KMS-11 (cell line): Measurements from ENCODE around the gene KCNJ6.

ENCODE experiments used
- H2AFZ ChIP-seq: fragments of 200-600 bp; sonication (generic); 2 replicates; pipeline ENCODE4 v1.6.1; 2016; ENCODE audit warnings: antibody characterized with exemption, mixed run types, low read depth
- H3K27ac ChIP-seq: fragments of 200-600 bp; sonication (generic); 2 replicates; pipeline ENCODE4 v1.6.1; 2016; ENCODE audit warnings: mild to moderate bottlenecking, mixed run types
- H3K27me3 ChIP-seq: fragments of 200-600 bp; sonication (generic); 2 replicates; pipeline ENCODE4 v1.6.1; 2017; ENCODE audit warnings: mild to moderate bottlenecking, low read depth, mixed run types, moderate library complexity; ENCODE audit not compliant: insufficient read depth
- H3K36me3 ChIP-seq: fragments of 200-600 bp; sonication (generic); 2 replicates; pipeline ENCODE4 v1.6.1; 2017; ENCODE audit warnings: mild to moderate bottlenecking, mixed run types; ENCODE audit not compliant: insufficient read depth
- H3K4me1 ChIP-seq: fragments of 200-600 bp; sonication (generic); 2 replicates; pipeline ENCODE4 v1.6.1; 2016; ENCODE audit warnings: mild to moderate bottlenecking, low read depth, mixed run types; ENCODE audit not compliant: poor library complexity, severe bottlenecking
- H3K4me2 ChIP-seq: fragments of 200-600 bp; sonication (generic); 2 replicates; pipeline ENCODE4 v1.7.0; 2016; ENCODE audit warnings: mild to moderate bottlenecking, mixed run types
- H3K4me3 ChIP-seq: fragments of 200-600 bp; sonication (generic); IDR thresholded peaks from 2 replicates; pipeline ENCODE4 v1.6.1; 2017; ENCODE audit warnings: low read depth, low read length, mixed read lengths; ENCODE audit not compliant: insufficient read depth
- H3K79me2 ChIP-seq: fragments of 200-600 bp; sonication (generic); 2 replicates; pipeline ENCODE4 v1.6.1; 2016; ENCODE audit warnings: low read depth, mixed run types; ENCODE audit not compliant: insufficient read depth
- H3K9ac ChIP-seq: fragments of 200-600 bp; sonication (generic); 2 replicates; pipeline ENCODE4 v1.6.1; 2016; ENCODE audit warnings: mild to moderate bottlenecking, mixed run types
- H4K20me1 ChIP-seq: fragments of 200-600 bp; sonication (generic); 2 replicates; pipeline ENCODE4 v1.6.1; 2016; ENCODE audit warnings: mild to moderate bottlenecking, mixed run types; ENCODE audit not compliant: insufficient read depth
- CTCF ChIP-seq: fragments of 200-600 bp; sonication (generic); conservative IDR thresholded peaks from 2 replicates; pipeline ENCODE4 v1.6.1; 2017; ENCODE audit warnings: low read depth, mild to moderate bottlenecking, antibody characterized with exemption, low read length, moderate library complexity, mixed read lengths

The KCNJ6 gene

GRCh38 chr21:37618081-37618480 lies 298.2 kb downstream of the KCNJ6 start:
- no peak for TF ChIP-seq CTCF
- H3K79me2 ChIP-seq = no peaks in the 10 kb centered on the region
- H3K4me2 ChIP-seq = no peak overlapping the region
- peaks cover 5% of the 10 kb centered on the region for H3K4me1 ChIP-seq
- H2AFZ ChIP-seq = no peak overlapping the region
- H3K9ac ChIP-seq = no peak overlapping the region
- H3K4me3 ChIP-seq = no peak overlapping the region
- H3K27ac ChIP-seq = no peak overlapping the region
- no peaks in the 10 kb centered on the region for H3K27me3 ChIP-seq
- H4K20me1 ChIP-seq = no peaks in the 10 kb centered on the region
- H3K36me3 ChIP-seq = no peaks in the 10 kb centered on the region

GRCh38 chr21:37615962-37616361 lies 300.3 kb downstream of the KCNJ6 start:
- Histone ChIP-seq H3K27ac (no peak overlapping the region), H3K79me2 (no peaks in the 10 kb centered on the region), H3K36me3 (no peaks in the 10 kb centered on the region), H3K9ac (no peak overlapping the region), H2AFZ (no peak overlapping the region), H3K4me1 (peaks cover 5% of the 10 kb centered on the region), H3K4me3 (no peak overlapping the region), H4K20me1 (no peaks in the 10 kb centered on the region), H3K27me3 (no peaks in the 10 kb centered on the region), H3K4me2 (no peak overlapping the region)
- no peak for TF ChIP-seq CTCF

GRCh38 chr21:37614351-37614875 lies 301.8 kb downstream of the KCNJ6 start:
- Histone ChIP-seq H3K79me2 (no peaks in the 10 kb centered on the region), H4K20me1 (no peaks in the 10 kb centered on the region), H3K27me3 (no peaks in the 10 kb centered on the region), H3K36me3 (no peaks in the 10 kb centered on the region), H3K4me1 (peaks cover 5% of the 10 kb centered on the region), H3K4me2 (no peak overlapping the region), H3K9ac (no peak overlapping the region), H2AFZ (no peak overlapping the region), H3K4me3 (no peak overlapping the region), H3K27ac (no peak overlapping the region)
- no peak for TF ChIP-seq CTCF

GRCh38 chr21:37607081-37607480 lies 309.2 kb downstream of the KCNJ6 start:
- H3K27ac ChIP-seq = no peak overlapping the region
- H3K79me2 ChIP-seq = 0 out of 2 replicates have a peak, but pooled peaks cover 6% of the 10 kb centered on the region
- H3K27me3 ChIP-seq = no peaks in the 10 kb centered on the region
- H3K9ac ChIP-seq = no peak overlapping the region
- H3K4me1 ChIP-seq = no peaks in the 10 kb centered on the region
- H4K20me1 ChIP-seq = no peaks in the 10 kb centered on the region
- no peak for TF ChIP-seq CTCF
- H2AFZ ChIP-seq = no peak overlapping the region
- H3K4me3 ChIP-seq = no peak overlapping the region
- no peaks in the 10 kb centered on the region for H3K36me3 ChIP-seq
- no peak overlapping the region for H3K4me2 ChIP-seq
